ENCODE measurements around the gene HSPB7. TPM values are rescaled to one million over a fixed set of nuclear protein-coding genes. Genes with fewer than 3 reads are reported as not detected.
"Not testable (repeated sequence)": the region's sequence is repeated elsewhere in the genome, so short reads cannot be mapped to it uniquely, and the experiment has no call there.

Gene HSPB7
- polyA plus RNA-seq, 4 donors: 4.0 to 5.8 (median 4.4) TPM

DNA sequence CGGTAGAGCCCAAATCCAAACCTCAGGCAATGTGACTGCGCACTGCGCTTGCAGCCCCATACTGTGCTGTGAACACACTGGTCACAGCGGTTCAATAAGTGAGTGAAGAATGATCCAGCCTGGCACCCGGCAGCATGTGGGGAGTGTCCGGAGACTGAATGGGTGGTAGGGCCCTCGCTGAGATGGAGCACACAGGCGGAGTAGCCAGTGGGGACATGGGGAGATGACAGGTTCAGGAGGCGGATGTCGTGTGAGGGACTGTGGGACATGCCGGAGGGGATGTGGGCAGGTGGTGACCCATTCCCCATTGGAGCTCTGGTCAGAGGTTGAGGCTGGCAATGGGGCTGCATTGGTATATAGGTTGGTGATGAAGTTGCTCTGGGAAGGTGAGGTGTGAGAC, 8.2 kb downstream of the HSPB7 start:
- DNase-seq (ENCODE audit: low read depth in 4 of 4, low spot score in 3 of 4): no peak

DNA sequence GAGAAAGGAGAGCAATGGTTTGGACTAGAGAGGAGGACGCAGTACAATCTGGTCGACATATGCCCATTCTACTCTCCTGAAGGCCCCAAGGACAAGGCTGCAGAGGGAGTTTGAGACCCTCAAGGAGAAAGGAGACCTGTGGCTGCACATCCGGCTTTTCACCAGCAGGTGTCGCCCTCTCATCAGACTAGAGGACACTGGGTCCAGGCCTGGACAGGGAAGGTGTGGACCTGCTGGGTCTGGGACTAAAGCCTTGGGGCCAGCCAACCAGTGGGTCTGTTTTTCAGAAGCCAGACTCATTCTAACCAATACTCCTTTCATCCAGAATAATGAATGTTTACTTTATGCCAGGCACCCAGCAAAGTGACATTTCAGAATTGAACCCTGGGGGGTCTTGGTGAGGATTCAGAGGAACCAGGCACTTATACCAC, 8.8 kb downstream of the HSPB7 start:
- DNase-seq (ENCODE audit: low read depth in 4 of 4, low spot score in 3 of 4): peak in 1 of 4 donors; percentile 69

DNA sequence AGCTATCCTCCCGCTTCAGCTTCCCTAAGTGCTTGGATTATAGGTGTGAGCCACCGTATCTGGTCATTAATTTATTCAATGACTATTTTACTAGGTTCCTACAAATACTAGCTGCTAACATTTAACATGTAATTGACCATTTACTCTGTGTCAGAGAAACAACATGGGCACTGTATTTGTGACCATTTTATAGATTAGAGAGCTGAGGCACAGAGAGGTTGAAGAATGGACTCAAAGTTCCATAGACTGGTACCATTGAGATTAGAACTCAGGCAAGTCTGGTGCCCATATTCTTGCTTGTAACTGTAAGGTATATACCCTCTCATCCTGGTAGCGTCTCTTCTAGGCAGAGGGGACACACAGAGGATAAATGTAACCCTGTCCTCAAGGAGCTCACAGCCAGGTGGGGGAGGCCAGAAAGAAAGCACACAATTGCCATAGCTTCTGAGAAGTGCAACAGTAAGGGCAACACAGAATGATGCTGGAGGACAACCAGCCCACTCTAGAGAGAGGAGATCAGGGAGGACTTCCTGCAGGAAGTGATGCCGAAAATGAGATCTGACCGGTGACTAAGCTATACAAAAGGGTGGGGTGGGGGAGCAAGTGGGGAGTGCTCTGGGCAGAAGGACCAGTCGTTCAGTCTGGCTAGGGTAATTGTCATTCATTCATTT, 10.0 kb downstream of the HSPB7 start:
- no peak for DNase-seq (ENCODE audit: low read depth in 4 of 4, low spot score in 3 of 4)

DNA sequence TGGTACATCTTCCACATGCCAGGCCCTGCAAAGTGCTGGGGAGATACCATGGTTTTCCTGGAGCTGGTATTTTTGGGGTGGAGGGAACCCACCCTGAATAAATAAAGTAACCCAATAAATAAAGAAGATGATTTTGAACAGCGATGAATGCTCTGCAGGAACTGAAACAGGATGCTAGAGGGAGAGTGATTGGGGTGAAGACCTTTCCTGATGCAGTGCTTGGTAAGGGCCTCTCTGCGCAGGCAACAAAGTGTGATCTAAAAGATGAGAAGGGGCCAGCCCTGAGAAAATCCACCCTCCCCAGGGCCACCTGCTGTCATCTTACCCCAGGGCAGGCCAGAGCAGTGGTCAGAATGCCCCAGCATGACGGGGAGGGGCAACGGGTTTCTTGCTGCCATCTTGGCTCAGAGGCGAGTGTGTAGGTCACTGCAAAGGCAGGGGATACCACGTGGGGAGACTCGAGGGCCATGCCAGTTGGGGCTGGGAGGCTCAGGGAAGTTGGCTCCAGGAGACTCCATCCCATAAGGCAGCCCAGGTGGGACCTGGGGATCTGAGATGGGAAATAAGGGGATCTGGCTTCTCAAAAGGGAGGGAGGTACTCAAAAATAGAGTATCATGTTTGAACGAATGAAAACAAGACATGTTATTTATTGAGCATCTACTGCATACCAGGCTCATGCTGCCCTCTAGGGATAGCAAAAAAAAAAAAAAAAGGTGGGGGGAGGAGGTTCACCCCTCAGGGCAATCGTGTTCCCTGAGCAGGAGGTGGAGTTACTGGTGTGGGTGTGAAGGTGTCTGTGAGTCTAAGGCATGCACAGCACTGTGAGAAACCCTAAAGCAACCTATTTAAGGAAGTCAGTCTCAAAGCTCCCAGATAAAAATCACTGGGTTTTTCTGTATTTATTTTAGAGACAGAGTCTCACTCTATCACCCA, 11.0 kb downstream of the HSPB7 start:
- no peak for DNase-seq (ENCODE audit: low read depth in 4 of 4, low spot score in 3 of 4)

DNA sequence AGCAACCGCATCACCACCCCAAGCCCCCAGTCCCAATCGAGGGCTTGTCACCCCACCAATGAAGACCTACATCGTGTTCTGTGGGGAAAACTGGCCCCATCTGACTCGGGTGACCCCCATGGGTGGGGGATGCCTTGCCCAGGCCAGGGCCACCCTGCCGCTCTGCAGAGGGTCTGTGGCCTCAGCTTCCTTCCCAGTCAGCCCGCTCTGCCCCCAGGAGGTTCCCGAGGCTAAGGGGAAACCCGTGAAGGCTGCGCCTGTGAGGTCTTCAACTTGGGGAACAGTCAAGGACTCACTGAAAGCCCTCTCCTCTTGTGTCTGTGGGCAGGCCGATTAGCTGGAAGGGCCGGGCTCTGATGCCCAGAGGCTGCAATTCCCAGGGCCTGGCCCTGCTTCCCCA, 11.8 kb downstream of the HSPB7 start:
- no peak for DNase-seq (ENCODE audit: low read depth in 4 of 4, low spot score in 3 of 4)

DNA sequence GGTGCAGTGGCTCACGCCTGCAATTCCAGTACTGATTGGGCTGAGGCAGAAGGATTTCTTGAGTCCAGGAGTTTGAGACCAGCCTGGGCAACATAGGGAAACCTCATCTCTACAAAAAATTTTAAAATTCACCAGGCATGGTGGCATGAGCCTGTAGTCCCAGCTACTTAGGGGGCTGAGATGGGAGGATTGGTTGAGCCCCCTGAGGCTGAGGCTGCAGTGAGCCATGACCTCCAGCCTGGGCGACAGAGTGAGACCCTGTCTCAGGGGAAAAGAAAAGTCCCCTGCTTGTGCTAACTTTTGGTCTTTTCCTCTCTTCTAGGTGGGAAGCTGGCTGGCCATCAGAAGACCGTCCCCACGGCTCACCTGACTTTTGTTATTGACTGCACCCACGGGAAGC, 12.2 kb downstream of the HSPB7 start:
- no peak for DNase-seq (ENCODE audit: low read depth in 4 of 4, low spot score in 3 of 4)

DNA sequence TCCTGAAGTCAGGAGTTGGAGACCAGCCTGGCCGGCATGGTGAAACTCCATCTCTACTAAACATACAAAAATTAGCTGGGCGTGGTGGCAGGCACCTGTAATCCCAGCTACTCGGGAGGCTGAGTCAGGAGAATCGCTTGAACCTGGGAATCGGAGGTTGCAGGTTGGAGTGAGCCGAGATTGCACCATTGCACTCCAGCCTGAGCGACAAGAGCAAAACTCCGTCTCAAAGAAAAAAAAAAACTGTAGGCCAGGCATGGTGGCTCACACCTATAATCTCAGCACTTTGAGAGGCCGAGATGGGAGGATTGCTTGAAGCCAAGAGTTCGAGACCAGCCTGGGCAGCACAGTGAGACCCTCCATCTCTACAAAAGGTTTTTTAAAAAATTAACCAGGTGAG, 16.6 kb downstream of the HSPB7 start:
- not testable (repeated sequence) for DNase-seq (ENCODE audit: low read depth in 4 of 4, low spot score in 3 of 4)

DNA sequence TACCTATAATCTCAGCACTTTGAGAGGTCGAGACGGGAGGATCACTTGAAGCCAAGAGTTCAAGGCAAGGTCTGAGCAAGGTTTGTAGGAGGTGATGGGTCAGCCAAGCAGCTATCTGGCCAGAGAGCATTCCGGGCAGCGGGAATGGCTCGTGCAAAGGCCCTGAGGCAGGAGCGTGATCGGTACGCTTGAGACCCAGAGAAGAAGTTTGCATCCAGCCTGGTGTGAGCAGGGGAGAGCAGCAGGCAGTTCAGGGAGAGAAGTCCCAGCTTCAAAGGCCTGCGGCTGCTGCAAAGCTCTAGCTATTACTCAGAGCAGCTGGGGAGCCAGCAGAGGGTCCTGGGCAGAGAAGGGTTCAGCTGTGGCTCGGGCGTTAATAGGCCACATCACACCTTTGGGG, 18.9 kb downstream of the HSPB7 start:
- no peak for DNase-seq (ENCODE audit: low read depth in 4 of 4, low spot score in 3 of 4)

DNA sequence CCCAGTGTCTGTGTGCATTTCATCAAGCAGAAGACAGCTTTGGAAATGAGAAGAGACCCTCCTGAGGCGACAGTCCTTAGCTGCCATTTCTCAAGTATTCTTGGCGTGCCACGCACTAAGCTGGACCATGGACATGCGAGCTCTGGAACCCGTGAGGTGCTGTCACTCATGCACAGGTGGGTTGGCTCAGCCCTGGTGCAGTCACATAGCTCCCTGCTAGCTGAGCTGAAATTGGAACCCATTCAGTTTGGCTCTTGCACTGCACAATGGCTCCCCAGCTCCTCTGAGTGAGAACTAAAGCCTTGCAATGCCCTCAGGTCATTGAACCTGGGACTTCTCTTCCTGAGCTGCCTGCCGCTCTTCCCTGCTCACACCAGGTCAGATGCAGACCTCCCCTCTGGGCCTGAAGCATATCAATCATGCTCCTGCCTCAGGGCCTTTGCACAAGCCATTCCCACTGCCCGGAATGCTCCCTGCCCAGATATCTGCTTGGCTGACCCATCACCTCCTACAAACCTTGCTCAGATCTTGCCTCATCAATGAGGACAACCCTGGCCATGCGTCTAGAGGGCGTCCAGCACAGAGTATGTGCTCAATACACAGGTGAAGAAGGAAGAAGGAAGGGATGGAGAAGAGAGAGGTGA, 20.1 kb downstream of the HSPB7 start:
- DNase-seq (ENCODE audit: low read depth in 4 of 4, low spot score in 3 of 4): no peak

DNA sequence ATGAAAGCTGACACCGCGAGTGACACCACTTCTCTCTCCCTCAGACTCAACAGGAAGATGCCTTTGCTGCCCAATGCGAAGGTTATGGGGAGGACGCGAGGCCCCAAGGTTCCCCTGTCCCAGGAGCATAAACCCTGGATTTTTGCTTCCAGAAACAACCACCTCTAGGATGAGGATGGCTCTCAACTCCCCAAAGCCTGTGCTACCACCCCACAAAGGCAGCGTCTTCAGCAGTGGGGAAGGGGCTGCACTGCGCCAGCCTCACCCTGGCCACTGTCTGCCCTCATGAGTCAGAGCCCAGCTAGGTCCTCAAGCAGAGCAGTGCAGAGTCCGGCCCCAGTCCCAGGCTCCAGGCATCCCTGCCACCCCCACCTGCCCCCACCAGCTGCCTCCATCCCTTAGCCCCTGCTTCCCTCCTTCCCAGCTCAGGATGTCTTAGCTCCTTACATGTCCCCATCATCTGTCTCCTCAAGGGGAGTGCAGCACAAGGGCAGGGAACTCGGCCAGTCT, 20.7 kb downstream of the HSPB7 start:
- no peak for DNase-seq (ENCODE audit: low read depth in 4 of 4, low spot score in 3 of 4)

DNA sequence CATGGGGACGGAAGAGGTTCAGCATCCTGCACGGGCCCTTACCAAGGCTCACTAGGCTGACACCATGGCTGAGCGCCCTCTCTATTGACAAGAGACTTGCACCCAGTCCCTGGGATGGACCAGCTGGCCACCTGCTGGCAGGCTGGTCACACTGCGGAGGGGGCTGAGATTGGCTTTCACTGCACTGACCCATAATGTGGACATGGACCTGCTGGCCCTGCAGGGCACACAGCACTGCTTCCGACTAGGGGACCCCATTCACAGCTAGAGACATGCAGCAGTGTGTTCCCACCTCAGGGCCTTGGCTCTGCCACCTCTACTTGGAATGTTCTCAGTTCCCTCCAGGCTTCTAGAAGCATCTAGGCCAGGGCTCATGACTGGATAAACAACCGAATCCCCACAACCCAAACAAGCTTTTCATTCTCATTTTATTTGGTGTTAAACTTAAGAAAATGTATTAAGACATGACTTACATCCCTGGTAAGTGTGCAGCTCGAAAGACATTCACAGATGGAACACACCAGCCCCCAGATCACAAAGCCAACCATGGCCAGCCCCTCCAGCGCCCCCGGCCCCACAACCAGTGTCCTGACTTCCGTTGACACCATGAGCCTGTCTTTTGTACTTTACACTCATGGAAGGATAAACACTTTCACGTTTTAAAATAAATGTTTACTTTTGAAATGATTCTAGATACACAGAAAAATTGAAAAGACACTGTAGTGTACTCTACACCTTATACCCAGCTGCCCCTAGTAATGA, 23.1 kb downstream of the HSPB7 start:
- no peak for DNase-seq (ENCODE audit: low read depth in 4 of 4, low spot score in 3 of 4)

DNA sequence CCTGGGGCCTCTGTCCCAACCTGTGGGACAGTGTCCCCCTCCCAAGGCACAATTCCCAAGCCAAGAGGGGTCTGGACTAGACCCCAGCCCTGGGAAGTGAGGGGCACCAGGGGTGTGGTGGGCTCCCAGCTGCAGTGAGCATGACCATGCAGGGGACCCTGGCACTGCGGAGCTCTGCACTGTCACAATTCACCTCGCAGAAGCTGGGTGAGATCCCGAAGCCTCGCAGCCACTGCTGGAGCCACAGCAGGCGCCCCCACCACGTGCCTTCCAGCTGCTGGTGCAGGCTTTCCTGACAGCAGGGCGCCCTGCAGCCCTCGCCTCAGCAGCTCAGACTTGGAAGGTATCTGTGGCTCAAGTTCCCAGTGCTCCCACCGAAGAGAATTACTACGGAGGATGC, 23.8 kb downstream of the HSPB7 start:
- no peak for DNase-seq (ENCODE audit: low read depth in 4 of 4, low spot score in 3 of 4)

DNA sequence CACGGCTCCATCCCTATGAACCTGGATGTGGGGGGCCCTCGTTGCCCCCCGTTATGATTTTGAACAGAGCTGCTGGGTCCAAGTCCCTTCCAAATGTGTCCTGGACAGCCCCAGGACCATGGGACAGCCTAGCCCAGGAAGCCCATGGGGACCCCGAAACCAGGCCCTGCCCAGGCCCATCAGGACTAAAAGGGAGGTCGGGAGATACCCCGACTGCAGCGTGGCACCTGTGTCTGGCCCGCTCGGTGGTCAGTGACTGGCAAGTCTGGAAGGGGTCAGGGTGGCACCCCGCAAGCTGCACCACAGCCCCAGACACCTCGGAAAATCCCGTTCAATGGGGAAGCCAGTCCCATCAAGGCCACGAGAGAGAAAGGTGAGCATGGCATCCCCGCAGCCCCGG, 24.2 kb downstream of the HSPB7 start:
- DNase-seq (ENCODE audit: low read depth in 4 of 4, low spot score in 3 of 4): no peak

DNA sequence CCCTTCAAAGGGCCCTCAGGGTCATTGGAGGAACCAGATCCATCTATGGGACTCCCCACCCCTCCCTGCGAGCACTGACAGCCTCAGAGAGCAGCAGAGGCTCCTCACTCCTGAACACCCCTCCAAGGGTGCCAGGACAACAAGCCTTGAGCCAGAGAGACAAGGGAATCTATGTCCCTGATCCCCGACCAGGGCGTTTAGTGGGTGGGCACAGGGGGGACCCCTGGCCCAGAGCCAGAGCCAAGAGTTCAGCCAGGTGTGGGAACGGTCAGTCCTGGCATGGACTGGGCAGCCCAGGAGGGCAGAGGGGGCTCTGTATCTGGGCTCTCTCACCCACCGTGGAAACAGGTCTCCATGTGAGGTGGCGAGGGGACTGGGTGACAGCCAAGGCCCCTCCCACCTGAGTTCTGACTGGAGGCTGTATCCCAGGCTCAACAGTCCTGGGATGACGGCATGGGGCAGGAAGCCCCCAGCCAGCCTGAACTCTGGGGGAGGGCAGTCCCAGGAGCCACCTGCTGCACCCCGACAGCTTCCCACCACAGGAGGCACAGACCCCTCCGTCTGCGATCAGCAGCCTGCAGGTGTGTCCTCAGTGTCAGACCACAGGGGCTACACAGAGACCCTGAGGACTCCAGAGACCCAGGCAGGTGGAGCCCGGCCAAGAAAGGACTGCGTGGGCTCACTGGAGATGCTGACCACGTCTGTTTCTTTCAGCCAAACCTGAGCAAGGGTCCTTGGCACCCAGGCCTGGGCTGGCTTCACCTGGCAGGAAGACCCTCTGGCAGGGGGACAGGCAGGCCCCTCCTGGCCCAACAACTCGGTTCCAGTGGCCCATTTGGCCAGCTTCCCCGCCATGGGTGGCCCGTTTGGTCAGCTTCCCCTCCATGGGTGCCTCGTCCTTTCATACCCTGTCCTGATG, 25.0 kb downstream of the HSPB7 start:
- no peak for DNase-seq (ENCODE audit: low read depth in 4 of 4, low spot score in 3 of 4)

DNA sequence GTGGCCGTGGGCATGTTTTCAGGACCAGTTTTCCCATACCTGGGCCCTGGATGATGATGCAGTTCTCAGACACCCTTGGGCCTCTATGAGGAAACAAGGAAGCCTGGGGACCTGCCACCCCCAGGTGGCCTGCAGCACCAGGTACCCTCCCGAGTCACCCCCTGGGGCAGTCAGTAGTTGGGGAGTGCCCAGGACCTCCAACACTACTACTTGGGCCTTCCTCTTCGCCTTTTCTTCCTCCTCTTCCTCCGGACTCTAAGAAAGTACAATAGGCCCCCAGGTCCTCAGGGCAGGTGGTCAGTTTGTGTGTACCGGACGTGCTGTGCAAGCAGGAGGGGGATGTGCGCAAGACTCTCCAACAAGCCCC, 25.7 kb downstream of the HSPB7 start:
- DNase-seq (ENCODE audit: low read depth in 4 of 4, low spot score in 3 of 4): no peak

DNA sequence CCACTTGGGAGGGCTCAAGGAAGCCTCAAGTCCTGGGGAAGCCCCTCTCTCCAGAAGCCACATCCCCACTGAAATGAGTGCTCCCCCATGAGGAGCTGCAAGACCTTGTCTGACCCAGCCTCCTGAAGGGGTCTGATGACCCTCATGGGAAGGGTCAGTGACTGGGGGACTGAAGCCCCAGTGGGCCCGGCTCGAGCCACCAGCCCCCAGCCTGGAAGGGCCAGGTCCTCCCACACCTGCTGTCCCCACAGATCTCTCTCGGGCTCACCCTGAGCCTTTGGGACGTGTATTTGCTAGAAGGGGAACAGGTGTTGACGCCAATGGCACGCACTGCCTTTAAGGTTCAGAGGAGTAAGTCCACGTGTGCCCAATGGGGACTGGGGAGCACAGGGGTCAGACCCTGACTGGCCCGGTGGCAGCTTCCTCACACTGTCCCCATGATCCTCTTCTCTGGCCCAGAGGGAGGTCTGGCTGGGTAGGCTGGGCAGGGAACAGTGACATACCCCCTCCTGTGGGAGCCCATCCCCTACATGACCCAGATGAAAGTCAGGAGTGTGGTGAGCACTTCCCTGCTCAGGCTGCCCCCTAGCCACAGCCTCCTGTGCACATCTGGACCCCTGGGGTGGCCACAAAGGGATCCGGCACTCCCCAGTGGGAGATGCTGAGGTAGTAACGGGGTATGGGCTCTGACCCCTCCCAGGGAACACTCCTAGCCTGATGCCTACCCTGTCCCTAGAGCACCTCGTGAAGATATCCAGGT, 26.2 kb downstream of the HSPB7 start:
- DNase-seq (ENCODE audit: low read depth in 4 of 4, low spot score in 3 of 4): no peak

DNA sequence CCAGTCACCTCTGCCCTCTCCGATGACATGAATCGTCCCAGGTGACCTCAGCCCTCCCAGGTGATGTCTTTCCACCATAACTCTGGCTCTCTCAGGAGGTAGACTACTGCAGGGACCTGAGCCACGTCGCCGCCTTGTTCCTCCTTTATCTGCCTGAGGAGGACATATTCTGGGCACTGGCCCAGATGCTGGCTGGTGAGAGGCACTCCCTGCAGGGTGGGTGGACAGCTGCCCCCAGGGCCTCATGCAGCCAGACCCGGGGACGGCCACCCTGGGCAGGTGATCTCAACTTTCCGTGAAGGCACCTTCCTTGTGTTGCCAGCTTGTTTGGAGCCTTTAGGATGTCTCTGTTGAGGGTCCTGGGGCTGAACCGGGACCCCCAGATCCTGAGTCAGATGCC, 28.1 kb downstream of the HSPB7 start:
- no peak for DNase-seq (ENCODE audit: low read depth in 4 of 4, low spot score in 3 of 4)

DNA sequence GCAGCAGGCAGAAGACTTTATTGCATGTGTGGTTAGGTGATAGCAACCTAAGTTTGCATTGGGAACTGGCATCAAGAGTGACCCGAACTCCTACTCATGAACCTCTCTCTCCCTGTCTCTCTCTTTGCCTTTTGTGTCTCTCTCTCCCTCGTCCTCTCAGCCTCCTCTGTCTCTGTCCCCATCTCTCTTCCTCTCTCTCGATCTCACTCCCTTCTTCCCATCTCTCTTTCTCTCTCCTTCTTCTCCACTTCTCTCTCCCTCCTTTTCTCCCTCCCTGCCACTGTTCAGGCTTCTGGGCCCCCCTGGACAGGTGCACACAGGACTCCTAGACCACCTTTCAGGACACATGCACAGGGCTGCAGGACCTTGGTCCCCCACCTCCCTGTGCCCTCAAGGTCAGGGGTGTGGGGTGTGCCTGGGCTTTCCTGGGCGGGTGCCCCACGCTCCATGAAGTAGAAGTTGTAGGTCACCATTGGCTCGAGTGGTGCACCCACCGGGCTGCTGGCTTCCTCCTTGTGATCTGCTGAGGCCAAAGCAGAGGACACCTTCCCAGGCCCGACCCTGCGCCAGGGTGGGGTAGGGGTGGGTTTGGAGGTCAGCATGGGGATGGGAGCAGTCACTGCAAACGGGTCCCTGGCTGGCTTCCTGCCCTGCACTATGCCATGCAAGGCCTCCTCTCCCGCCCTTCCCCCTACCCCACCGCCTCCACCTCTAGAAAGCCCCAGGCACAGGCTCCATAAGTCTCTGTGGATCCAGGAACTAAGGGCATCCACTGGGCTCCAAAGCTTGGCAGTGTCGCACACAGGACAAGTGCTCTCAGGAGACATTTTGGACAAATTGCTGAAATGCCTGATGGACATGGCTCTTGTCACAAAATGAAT, 28.7 kb downstream of the HSPB7 start:
- no peak for DNase-seq (ENCODE audit: low read depth in 4 of 4, low spot score in 3 of 4)
